ENCODE results near the gene DMPK.

DNA sequence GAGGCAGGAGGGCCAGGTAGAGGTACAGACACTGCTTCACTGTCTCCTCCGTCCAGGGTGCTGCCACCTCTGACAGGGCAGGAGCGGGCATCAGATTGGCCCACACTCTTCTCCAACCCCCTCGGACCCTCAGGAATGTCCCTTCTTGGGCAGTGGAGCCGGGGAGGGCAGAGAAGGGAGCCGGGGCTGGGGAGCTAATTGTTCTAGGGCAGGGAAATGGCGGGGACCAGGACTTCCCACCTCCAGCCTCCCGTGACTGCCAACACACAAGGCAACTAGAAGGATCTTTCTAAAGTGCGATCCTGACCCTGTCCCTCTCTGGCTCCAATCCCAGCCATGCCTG lies 42.9 kb upstream of the DMPK start:
- TF ChIP-seq, protein P1, sequence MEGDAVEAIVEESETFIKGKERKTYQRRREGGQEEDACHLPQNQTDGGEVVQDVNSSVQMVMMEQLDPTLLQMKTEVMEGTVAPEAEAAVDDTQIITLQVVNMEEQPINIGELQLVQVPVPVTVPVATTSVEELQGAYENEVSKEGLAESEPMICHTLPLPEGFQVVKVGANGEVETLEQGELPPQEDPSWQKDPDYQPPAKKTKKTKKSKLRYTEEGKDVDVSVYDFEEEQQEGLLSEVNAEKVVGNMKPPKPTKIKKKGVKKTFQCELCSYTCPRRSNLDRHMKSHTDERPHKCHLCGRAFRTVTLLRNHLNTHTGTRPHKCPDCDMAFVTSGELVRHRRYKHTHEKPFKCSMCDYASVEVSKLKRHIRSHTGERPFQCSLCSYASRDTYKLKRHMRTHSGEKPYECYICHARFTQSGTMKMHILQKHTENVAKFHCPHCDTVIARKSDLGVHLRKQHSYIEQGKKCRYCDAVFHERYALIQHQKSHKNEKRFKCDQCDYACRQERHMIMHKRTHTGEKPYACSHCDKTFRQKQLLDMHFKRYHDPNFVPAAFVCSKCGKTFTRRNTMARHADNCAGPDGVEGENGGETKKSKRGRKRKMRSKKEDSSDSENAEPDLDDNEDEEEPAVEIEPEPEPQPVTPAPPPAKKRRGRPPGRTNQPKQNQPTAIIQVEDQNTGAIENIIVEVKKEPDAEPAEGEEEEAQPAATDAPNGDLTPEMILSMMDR (IDR thresholded peaks at IDR 0.05), result no peak
- TF ChIP-seq POLR2A (IDR thresholded peaks at IDR 0.05), result no peak
- TF ChIP-seq POLR2AphosphoS5 (IDR thresholded peaks at IDR 0.05), result no peak
- no peak for TF ChIP-seq EP300 (IDR thresholded peaks at IDR 0.05; ENCODE audit: low read depth)

Measured in transverse colon (tissue), 4 donors.